Endothelial cell (in vitro differentiated cells): ENCODE results near the gene SETD2. TPM values are rescaled to one million over a fixed set of nuclear protein-coding genes. Genes with fewer than 3 reads are reported as not detected.

ENCODE experiments used
- DNase-seq: peaks from one replicate; pipeline ENCODE4 v3.0.0; 2021; ENCODE audit warnings: low spot score
- H3K27ac Mint-ChIP-seq: one replicate; pipeline ENCODE4 v1.8.0; 2021; ENCODE audit warnings: mixed read lengths, inconsistent platforms; ENCODE audit not compliant: unreplicated experiment
- H3K27me3 Mint-ChIP-seq: one replicate; pipeline ENCODE4 v1.8.0; 2021; ENCODE audit warnings: mild to moderate bottlenecking, moderate library complexity, mixed read lengths, inconsistent platforms; ENCODE audit not compliant: unreplicated experiment
- H3K36me3 Mint-ChIP-seq: one replicate; pipeline ENCODE4 v1.8.0; 2021; ENCODE audit warnings: mild to moderate bottlenecking, low read depth, mixed read lengths, inconsistent platforms; ENCODE audit not compliant: unreplicated experiment
- H3K4me1 Mint-ChIP-seq: one replicate; pipeline ENCODE4 v1.8.0; 2021; ENCODE audit warnings: mild to moderate bottlenecking, mixed read lengths, inconsistent platforms; ENCODE audit not compliant: unreplicated experiment
- H3K4me3 Mint-ChIP-seq: one replicate; pipeline ENCODE4 v1.8.0; 2021; ENCODE audit warnings: mild to moderate bottlenecking, mixed read lengths, inconsistent platforms; ENCODE audit not compliant: unreplicated experiment
- H3K9me3 Mint-ChIP-seq: one replicate; pipeline ENCODE4 v1.8.0; 2021; ENCODE audit warnings: mixed read lengths, inconsistent platforms; ENCODE audit not compliant: unreplicated experiment
- total RNA-seq: library from RNA; stranded (reverse); fragmentation: NEBNext Ultra II Directional; extraction: Animal tissue kit (Norgen Biotek cat#: 25700); gene quantifications from one replicate; pipeline ENCODE4 v1.2.1, GENCODE V29; 2021; ENCODE audit not compliant: unreplicated experiment
- TF ChIP-seq, protein P1 (sequence below): fragments of 200-600 bp; sonication (generic); IDR thresholded peaks from one replicate; pipeline ENCODE4 v1.5.0; 2021; ENCODE audit warnings: antibody characterized with exemption; ENCODE audit not compliant: unreplicated experiment

Gene SETD2
- total RNA-seq, 1 donor from 2014 or later = 51.4 TPM

DNA sequence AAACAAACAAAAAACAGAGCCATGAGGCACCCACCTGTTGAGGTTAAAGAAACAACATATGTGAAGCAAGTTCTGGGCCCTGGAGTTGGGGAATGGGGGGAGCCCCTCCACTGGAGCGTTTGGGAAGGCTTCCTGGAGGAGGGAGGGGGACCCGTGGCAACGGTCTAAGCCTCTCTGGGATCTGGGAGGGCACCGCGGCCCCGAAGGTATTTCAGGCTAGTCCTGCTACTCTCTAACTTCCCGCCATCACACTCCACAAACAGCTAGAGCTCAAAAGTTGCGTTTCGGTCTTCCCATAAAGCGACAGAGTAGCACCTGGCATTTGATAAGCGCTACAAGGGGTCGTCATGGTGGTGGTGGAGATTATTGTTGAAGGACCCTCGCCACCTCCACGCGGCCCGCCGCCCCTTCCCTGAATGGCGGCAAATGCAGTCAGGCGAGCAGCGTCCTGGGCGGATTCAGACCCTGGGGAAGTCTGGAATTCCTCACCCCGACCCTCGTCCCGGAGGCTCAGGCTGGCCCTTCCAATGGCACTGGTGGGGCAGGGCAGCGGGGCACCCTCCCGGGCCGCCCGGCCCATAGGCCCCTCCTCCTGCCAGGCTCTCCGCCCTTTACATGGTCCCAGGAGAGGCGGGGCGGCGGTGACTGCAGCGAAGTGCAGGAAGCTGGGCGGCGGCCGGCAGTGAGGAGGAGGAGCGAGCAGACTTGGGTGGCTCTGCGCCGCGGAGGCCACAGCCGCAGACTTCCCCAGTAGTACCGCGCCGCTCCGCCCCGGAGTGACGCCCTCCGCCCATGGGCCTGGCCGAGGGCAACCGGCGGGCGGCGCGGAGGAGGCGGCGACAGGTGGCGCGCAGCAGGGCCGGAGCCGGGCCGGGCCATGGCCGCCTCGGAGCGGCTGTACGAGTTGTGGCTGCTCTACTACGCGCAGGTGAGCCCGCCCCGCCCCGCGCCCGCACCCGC lies 184.6 kb downstream of the SETD2 start, which contains the start of gene NBEAL2:
Gene NBEAL2, plus strand, starts transcription at position 682 of the 960 bp plus-strand sequence. Its CDS starts 196 bp downstream, at position 878.
- no peaks in the 10 kb centered on the region for H3K36me3 Mint-ChIP-seq
- H3K4me3 Mint-ChIP-seq = peak within 1 kb of the TSS; percentile 91
- TF ChIP-seq, protein P1, sequence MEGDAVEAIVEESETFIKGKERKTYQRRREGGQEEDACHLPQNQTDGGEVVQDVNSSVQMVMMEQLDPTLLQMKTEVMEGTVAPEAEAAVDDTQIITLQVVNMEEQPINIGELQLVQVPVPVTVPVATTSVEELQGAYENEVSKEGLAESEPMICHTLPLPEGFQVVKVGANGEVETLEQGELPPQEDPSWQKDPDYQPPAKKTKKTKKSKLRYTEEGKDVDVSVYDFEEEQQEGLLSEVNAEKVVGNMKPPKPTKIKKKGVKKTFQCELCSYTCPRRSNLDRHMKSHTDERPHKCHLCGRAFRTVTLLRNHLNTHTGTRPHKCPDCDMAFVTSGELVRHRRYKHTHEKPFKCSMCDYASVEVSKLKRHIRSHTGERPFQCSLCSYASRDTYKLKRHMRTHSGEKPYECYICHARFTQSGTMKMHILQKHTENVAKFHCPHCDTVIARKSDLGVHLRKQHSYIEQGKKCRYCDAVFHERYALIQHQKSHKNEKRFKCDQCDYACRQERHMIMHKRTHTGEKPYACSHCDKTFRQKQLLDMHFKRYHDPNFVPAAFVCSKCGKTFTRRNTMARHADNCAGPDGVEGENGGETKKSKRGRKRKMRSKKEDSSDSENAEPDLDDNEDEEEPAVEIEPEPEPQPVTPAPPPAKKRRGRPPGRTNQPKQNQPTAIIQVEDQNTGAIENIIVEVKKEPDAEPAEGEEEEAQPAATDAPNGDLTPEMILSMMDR = no peak
- H3K27me3 Mint-ChIP-seq = peaks cover 21% of the 10 kb centered on the region
- H3K4me1 Mint-ChIP-seq = peaks cover 46% of the 10 kb centered on the region
- peak within 1 kb of the TSS; percentile 84 for H3K27ac Mint-ChIP-seq
- DNase-seq = peak; percentile 92
- no peaks in the 10 kb centered on the region for H3K9me3 Mint-ChIP-seq

DNA sequence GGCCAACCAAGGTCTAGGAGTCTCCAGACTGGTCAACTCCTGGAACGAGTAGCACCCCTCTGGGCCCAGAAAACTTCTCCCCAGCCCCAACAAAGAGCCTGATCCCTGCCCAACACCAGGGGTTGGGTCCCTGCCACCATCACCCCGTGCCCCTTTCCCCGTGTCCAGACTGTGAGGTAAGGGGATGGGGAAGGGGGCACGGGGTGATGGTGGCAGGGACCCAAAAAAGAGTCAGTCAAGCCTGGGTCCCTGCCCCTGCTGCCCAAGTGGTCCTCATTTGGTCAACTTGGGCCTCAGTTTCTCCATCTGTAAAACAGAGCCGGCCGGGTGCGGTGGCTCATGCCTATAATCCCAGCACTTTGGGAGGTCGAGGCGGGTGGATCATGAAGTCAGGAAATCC lies 185.5 kb downstream of the SETD2 start:
- no peak for DNase-seq
- Mint-ChIP-seq H3K27me3 (peaks cover 21% of the 10 kb centered on the region), H3K36me3 (no peaks in the 10 kb centered on the region), H3K4me1 (peaks cover 46% of the 10 kb centered on the region), H3K27ac (no peak overlapping the region), H3K9me3 (no peaks in the 10 kb centered on the region), H3K4me3 (peak overlapping the region; percentile 90)
- TF ChIP-seq, protein P1 = no peak

DNA sequence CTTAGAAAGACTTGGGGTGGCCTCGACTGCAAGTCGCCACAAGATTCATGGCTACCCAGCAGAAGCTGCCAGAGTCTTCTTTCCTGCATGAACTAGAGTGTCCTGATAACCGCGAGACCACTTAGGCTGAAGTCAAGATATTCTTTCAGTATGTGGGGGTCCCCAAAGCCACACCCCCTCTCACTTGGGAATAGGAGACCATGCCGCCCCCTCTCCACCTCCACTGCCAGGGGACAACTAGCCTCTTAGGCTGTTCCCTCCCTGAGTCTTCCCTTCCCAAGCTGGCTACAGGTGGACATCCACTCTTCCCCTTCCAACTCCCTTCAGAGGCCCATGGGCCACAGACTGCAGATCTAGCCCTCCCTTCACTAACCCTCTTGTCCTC lies 186.1 kb downstream of the SETD2 start:
- H3K27ac Mint-ChIP-seq = peak overlapping the region; percentile 84
- H3K36me3 Mint-ChIP-seq = no peaks in the 10 kb centered on the region
- peaks cover 21% of the 10 kb centered on the region for H3K27me3 Mint-ChIP-seq

DNA sequence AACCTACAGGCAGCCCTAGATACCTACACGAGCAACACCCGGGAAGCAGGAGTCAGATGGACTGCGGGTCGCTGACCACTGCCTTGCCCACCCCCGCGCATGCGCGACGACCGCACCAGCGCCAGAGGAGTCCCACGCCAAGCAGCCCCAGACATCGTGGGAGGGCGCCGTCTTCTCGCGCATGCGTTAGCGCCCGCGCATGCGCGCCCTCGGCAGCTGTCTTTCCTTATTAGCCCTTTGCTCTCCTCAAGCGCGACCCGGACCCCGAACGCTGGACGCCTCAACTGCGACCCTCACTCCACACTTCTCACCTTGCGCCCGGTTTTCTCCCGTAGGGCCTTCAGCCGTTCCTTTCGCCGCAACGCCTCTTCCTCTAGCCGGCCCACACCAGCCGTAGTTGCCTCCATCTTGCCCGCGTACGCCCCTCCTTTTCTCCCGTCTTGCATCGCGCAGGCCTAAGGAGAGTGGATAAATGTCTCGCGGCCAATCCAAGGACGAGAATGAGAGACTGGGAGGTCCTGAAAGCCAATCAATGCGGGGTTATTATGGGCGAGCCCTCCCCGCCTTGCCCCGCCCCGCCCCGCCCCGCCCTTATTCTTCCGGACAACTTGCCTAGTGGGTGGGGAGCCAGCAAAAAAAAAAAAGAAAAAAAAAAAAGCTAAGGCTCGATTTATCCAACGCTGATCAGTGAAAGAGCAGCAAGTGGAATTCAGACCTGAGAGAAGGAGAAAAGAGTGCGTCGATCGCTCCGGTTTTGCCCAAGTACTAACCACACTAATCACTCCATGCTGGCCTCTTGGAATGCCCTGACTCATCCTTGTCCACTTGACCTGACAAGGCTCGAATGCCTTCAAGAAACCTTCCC lies 187.4 kb downstream of the SETD2 start, which contains the start of gene CCDC12:
Gene CCDC12, minus strand, starts transcription at position 420 of the 865 bp plus-strand sequence. Its CDS starts 13 bp downstream, at position 407.
- H3K27ac Mint-ChIP-seq = peak within 1 kb of the TSS; percentile 97
- peaks cover 44% of the 10 kb centered on the region for H3K4me1 Mint-ChIP-seq

More for the DNA sequence above, 186.1 kb downstream of the SETD2 start:
- no peak for DNase-seq
- Mint-ChIP-seq H3K4me1 (peaks cover 45% of the 10 kb centered on the region), H3K4me3 (peak overlapping the region; percentile 81), H3K9me3 (no peaks in the 10 kb centered on the region)
- TF ChIP-seq, protein P1 = no peak

More for the DNA sequence above, 187.4 kb downstream of the SETD2 start, which contains the start of gene CCDC12:
- peak; percentile 82 for DNase-seq
- peak within 1 kb of the TSS; percentile 99 for H3K4me3 Mint-ChIP-seq
- H3K27me3 Mint-ChIP-seq = peaks cover 17% of the 10 kb centered on the region
- no peaks in the 10 kb centered on the region for H3K9me3 Mint-ChIP-seq
- peaks cover 1% of the 10 kb centered on the region for H3K36me3 Mint-ChIP-seq
- TF ChIP-seq, protein P1 = no peak
